PC-3 (cell line): ENCODE data around the gene FOXL3. TPM values are rescaled to one million over a fixed set of nuclear protein-coding genes. Genes with fewer than 3 reads are reported as not detected.

ENCODE experiments used
- ATAC-seq: fragments of 200-7000 bp; cut with Tn5 transposase; 2 replicates; pipeline ENCODE4 v1.9.1; 2020; ENCODE audit warnings: mild to moderate bottlenecking, moderate library complexity
- BruUV-seq: library from RNA; stranded (reverse); fragments of 400-500 nt; replicated peaks from 2 replicates; lab custom pipeline; 2021; lab: Mats Ljungman, UMichigan
- CTCF ChIA-PET: fragments of 300-600 bp; sonication (Branson Sonifier 250); formaldehyde crosslinking; loops from one replicate; lab custom pipeline; 2022; ENCODE audit warnings: antibody characterized with exemption; lab: Charles Lee
- POLR2A ChIA-PET: fragments of 300-600 bp; sonication (Branson Sonifier 250); formaldehyde crosslinking; loops from one replicate; lab custom pipeline; 2022; ENCODE audit warnings: antibody characterized with exemption; ENCODE audit not compliant: unreplicated experiment; lab: Charles Lee
- DNase-seq: peaks from one replicate; pipeline ENCODE4 v3.0.0-alpha.2; 2015
- H2AFZ ChIP-seq: fragments of 300-600 bp; sonication (generic); 2 replicates; pipeline ENCODE4 v1.6.0; 2016; ENCODE audit warnings: antibody characterized with exemption, low read length
- H3F3A ChIP-seq: fragments of 300-600 bp; sonication (generic); one replicate; pipeline ENCODE4 v1.6.0; 2017; ENCODE audit warnings: antibody characterized with exemption, low read length, control low read depth, mild to moderate bottlenecking; ENCODE audit not compliant: unreplicated experiment
- H3K27ac ChIP-seq: fragments of 300-600 bp; sonication (generic); 2 replicates; pipeline ENCODE4 v1.5.1; 2016; ENCODE audit warnings: mild to moderate bottlenecking, low read length
- H3K27me3 ChIP-seq: fragments of 300-600 bp; sonication (generic); 2 replicates; pipeline ENCODE4 v1.6.1; 2016; ENCODE audit warnings: low read length, mixed read lengths
- H3K36me3 ChIP-seq: fragments of 300-600 bp; sonication (generic); 2 replicates; pipeline ENCODE4 v1.6.1; 2016; ENCODE audit warnings: low read depth, mixed run types, low read length, mixed read lengths
- H3K4me1 ChIP-seq: fragments of 300-600 bp; sonication (generic); 2 replicates; pipeline ENCODE4 v1.5.1; 2016; ENCODE audit warnings: low read length; ENCODE audit not compliant: insufficient read depth
- H3K4me2 ChIP-seq: fragments of 300-600 bp; sonication (generic); 2 replicates; pipeline ENCODE4 v1.6.0; 2016; ENCODE audit warnings: low read length
- H3K4me3 ChIP-seq: fragments of 300-600 bp; sonication (generic); 2 replicates; pipeline ENCODE4 v1.5.1; 2016; ENCODE audit warnings: mild to moderate bottlenecking, low read length, mixed read lengths
- H3K79me2 ChIP-seq: fragments of 300-600 bp; sonication (generic); 2 replicates; pipeline ENCODE4 v1.6.1; 2017; ENCODE audit warnings: low read length, mixed read lengths
- H3K9ac ChIP-seq: fragments of 300-600 bp; sonication (generic); 2 replicates; pipeline ENCODE4 v1.6.0; 2016; ENCODE audit warnings: mild to moderate bottlenecking, low read length
- H3K9me2 ChIP-seq: fragments of 300-600 bp; sonication (generic); replicated peaks from 2 replicates; pipeline ENCODE4 v1.6.1; 2016; ENCODE audit warnings: mixed run types, low read length, mixed read lengths
- H3K9me3 ChIP-seq: fragments of 300-600 bp; sonication (generic); 2 replicates; pipeline ENCODE4 v1.6.1; 2016; ENCODE audit warnings: low read length, mixed read lengths
- H4K20me1 ChIP-seq: fragments of 300-600 bp; sonication (generic); 2 replicates; pipeline ENCODE4 v1.6.1; 2016; ENCODE audit warnings: low read length, mixed read lengths
- EZH2 ChIP-seq: fragments of 300-600 bp; sonication (generic); IDR thresholded peaks from one replicate; pipeline ENCODE4 v1.6.1; 2017; ENCODE audit warnings: antibody characterized with exemption, mild to moderate bottlenecking, low read length; ENCODE audit not compliant: unreplicated experiment
- EZH2phosphoT487 ChIP-seq: fragments of 300-600 bp; sonication (generic); IDR thresholded peaks from 2 replicates; pipeline ENCODE4 v1.6.1; 2018; ENCODE audit warnings: mild to moderate bottlenecking, antibody characterized with exemption, low read length, borderline replicate concordance
- intact Hi-C: fragments of 100-400 bp; cut with micrococcal nuclease; formaldehyde crosslinking; loops from 2 replicates; pipeline ENCODE4 v1.9.0; 2023
- total RNA-seq: library from RNA; depleted of rRNA; stranded (reverse); fragments of >200 nt; gene quantifications from 2 replicates; pipeline ENCODE4 v1.2.3, GENCODE V29; 2014
- TF ChIP-seq, protein P1 (sequence below): fragments of 300-600 bp; sonication (generic); conservative IDR thresholded peaks from 2 replicates; pipeline ENCODE4 v1.5.1; 2017; ENCODE audit warnings: antibody characterized with exemption, low read depth, mild to moderate bottlenecking, low read length

Gene FOXL3
- total RNA-seq, 1 experiment from 2014 or later = not detected

DNA sequence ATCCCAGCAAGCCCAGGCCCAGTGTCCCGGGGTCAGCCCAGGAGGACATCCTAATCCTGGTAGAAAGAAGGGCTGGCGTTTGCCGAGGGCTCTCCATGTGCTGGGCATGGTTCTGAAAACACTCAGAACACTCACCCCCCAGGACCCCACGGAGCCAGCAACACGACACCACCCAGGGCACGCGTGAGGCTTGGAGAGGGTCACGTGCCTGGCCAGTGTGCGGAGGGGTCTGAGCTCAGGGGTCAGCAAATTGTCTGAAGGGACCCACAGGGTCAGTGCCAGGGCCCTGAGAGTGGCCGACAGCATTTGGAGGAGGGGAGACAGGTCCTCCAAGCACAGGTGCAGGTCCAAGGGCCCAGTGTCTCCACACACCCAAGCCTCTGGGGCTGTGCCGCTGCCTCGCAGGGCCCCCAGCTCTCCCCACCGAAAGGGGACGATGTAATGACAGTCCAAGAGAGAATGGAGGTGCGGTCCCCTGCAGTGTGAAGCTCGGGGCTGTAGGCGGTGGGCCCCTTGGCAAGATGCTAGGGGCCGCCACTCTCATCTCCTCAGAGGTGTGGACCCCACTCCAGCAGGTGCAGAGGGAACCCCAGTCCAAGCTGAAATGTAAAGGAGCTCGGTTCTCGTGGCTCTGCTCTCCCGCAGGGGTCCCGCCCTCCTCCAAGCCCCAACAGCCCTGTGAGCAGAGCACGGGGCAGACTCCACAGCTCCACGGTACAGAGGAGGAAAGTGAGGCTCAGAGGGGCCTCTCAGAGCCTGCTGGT is 7.8 kb downstream of the FOXL3 start:
- Histone ChIP-seq H4K20me1 (no peaks in the 10 kb centered on the region), H3F3A (no peaks in the 10 kb centered on the region), H3K9me3 (no peaks in the 10 kb centered on the region), H3K4me1 (no peaks in the 10 kb centered on the region), H3K36me3 (no peaks in the 10 kb centered on the region), H3K9ac (no peak overlapping the region), H3K27me3 (no peaks in the 10 kb centered on the region), H3K4me3 (no peak overlapping the region), H2AFZ (no peak overlapping the region), H3K79me2 (no peaks in the 10 kb centered on the region), H3K4me2 (no peak overlapping the region), H3K9me2 (no peaks in the 10 kb centered on the region), H3K27ac (no peak overlapping the region)
- ChIA-PET CTCF (no interaction called here), POLR2A (no interaction called here)
- no peak for DNase-seq
- intact Hi-C loops = no loop called here
- TF ChIP-seq EZH2 (no peak), EZH2phosphoT487 (no peak)
- TF ChIP-seq, protein P1, sequence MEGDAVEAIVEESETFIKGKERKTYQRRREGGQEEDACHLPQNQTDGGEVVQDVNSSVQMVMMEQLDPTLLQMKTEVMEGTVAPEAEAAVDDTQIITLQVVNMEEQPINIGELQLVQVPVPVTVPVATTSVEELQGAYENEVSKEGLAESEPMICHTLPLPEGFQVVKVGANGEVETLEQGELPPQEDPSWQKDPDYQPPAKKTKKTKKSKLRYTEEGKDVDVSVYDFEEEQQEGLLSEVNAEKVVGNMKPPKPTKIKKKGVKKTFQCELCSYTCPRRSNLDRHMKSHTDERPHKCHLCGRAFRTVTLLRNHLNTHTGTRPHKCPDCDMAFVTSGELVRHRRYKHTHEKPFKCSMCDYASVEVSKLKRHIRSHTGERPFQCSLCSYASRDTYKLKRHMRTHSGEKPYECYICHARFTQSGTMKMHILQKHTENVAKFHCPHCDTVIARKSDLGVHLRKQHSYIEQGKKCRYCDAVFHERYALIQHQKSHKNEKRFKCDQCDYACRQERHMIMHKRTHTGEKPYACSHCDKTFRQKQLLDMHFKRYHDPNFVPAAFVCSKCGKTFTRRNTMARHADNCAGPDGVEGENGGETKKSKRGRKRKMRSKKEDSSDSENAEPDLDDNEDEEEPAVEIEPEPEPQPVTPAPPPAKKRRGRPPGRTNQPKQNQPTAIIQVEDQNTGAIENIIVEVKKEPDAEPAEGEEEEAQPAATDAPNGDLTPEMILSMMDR = no peak
- BruUV-seq = no TSS peak
- ATAC-seq = no peak

DNA sequence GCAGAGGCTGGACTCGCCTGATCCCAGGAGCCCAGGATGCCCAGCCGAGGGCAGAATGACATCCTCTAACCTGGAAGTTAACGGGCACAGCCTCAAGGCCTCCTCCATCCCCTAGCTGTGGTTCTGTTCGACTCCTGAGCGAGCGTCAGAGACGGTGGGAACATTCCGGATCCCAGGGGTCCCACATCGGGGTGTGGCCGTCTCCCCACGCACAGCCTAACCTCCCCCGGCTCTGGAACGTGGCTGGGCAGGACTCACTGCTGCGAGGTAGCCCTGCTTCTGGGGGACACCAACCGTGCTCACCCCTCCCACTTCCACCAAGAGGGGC is 8.4 kb downstream of the FOXL3 start:
- H3K36me3 ChIP-seq = no peaks in the 10 kb centered on the region
- H3K9ac ChIP-seq = no peak overlapping the region
- no peak for ATAC-seq

DNA sequence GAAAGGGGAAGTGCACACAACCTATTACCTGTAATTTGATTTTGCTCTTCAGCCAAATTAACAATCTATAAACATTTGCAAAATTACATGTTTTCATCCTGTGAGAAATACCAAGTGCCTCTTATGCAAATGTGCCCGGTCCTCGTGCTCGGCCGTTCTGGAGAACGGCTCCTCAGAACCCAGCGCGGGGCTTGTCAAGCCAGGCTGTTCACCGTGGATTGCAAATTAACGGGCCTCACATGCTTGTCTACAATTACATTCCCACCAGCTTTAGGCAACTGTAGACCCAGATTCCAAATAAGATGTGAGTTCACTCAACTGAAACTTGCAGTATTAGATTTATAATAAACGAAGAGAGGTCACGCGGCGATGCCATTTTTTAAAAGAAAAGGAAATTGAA is 8.8 kb downstream of the FOXL3 start:
- TF ChIP-seq EZH2 (no peak), EZH2phosphoT487 (no peak)
- TF ChIP-seq, protein P1 = no peak
- H3K9ac ChIP-seq = no peak overlapping the region
- no peaks in the 10 kb centered on the region for H3K4me1 ChIP-seq
- H3K9me2 ChIP-seq = no peaks in the 10 kb centered on the region
- no peak overlapping the region for H2AFZ ChIP-seq
- no TSS peak for BruUV-seq
- DNase-seq (no peak), ATAC-seq (no peak)
- POLR2A ChIA-PET = no interaction called here
- no peak overlapping the region for H3K4me3 ChIP-seq
- intact Hi-C loops = no loop called here
- no peaks in the 10 kb centered on the region for H4K20me1 ChIP-seq
- H3K27ac ChIP-seq = no peak overlapping the region
- CTCF ChIA-PET = no interaction called here
- H3K27me3 ChIP-seq = no peaks in the 10 kb centered on the region
- no peaks in the 10 kb centered on the region for H3K36me3 ChIP-seq
- no peaks in the 10 kb centered on the region for H3F3A ChIP-seq
- H3K79me2 ChIP-seq = no peaks in the 10 kb centered on the region
- no peak overlapping the region for H3K4me2 ChIP-seq
- no peaks in the 10 kb centered on the region for H3K9me3 ChIP-seq

More for the DNA sequence above, 8.4 kb downstream of the FOXL3 start:
- no peak overlapping the region for H2AFZ ChIP-seq
- no peaks in the 10 kb centered on the region for H3K9me3 ChIP-seq
- H3K4me1 ChIP-seq = no peaks in the 10 kb centered on the region
- H3K79me2 ChIP-seq = no peaks in the 10 kb centered on the region
- H3K4me2 ChIP-seq = no peak overlapping the region
- CTCF ChIA-PET = no interaction called here
- no TSS peak for BruUV-seq
- no peak overlapping the region for H3K4me3 ChIP-seq
- H3F3A ChIP-seq = no peaks in the 10 kb centered on the region
- H3K9me2 ChIP-seq = no peaks in the 10 kb centered on the region
- POLR2A ChIA-PET = no interaction called here
- H3K27ac ChIP-seq = no peak overlapping the region
- H3K27me3 ChIP-seq = no peaks in the 10 kb centered on the region
- no peak for DNase-seq
- intact Hi-C loops = no loop called here
- TF ChIP-seq, protein P1 = no peak
- TF ChIP-seq EZH2phosphoT487 (no peak), EZH2 (no peak)
- no peaks in the 10 kb centered on the region for H4K20me1 ChIP-seq
